Nasal cavity respiratory epithelium epithelial cell of viscerocranial mucosa (primary cell): Measurements from ENCODE around the gene NHERF2. TPM values are rescaled to one million over a fixed set of nuclear protein-coding genes. Genes with fewer than 3 reads are reported as not detected.

Experiments
- total RNA-seq: library from RNA; depleted of rRNA; stranded (reverse); fragments of >200 nt; gene quantifications from 2 replicates; pipeline ENCODE4 v1.2.3, GENCODE V29; 2014

NHERF2 gene
- 10.3 and 19.8 TPM in 2 replicates for total RNA-seq

DNA sequence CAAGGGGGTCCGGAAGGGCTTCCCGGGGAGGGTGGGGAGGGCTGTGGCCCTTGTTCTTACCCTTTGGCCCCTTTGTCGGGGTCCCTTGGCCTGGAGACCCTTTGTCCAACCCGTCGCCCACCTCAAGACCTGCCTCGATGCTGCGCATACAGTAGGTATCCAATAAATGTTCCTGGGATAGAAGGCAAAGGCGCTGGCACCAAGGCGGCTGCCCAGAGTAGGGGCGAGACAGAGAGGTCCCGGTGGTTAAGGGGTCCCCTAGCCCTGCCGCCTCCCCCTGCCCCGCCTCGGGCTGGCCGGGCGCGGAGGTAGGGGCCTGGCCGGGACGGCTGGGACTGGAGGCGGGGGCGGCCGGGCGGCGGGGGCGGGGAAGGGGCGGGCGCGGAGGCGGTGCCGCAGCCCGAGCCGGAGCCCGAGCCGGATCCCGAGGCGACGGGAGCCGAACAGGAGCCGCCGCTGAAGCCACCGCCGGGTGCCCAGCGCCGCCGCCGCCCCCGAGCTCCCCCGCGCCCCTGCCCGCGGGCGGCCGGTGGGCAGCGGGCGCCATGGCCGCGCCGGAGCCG is at the start of gene NHERF2:
TSS of gene NHERF2 (plus strand) at position 442 of the 563 bp plus-strand sequence. CDS start at position 546, 104 bp downstream.

GRCh38 chr16:1981398-1981836 is 45.3 kb upstream of the NHERF2 start, which contains the start of gene NOXO1:
Gene NOXO1 (minus strand): TSS chr16:1981469. CDS start chr16:1981179, 290 bp downstream.

GRCh38 chr16:1983544-1984346 is 43.0 kb upstream of the NHERF2 start, which contains the start of gene GFER:
Gene GFER (plus strand): TSS chr16:1984193. CDS start chr16:1984219, 26 bp downstream.

DNA sequence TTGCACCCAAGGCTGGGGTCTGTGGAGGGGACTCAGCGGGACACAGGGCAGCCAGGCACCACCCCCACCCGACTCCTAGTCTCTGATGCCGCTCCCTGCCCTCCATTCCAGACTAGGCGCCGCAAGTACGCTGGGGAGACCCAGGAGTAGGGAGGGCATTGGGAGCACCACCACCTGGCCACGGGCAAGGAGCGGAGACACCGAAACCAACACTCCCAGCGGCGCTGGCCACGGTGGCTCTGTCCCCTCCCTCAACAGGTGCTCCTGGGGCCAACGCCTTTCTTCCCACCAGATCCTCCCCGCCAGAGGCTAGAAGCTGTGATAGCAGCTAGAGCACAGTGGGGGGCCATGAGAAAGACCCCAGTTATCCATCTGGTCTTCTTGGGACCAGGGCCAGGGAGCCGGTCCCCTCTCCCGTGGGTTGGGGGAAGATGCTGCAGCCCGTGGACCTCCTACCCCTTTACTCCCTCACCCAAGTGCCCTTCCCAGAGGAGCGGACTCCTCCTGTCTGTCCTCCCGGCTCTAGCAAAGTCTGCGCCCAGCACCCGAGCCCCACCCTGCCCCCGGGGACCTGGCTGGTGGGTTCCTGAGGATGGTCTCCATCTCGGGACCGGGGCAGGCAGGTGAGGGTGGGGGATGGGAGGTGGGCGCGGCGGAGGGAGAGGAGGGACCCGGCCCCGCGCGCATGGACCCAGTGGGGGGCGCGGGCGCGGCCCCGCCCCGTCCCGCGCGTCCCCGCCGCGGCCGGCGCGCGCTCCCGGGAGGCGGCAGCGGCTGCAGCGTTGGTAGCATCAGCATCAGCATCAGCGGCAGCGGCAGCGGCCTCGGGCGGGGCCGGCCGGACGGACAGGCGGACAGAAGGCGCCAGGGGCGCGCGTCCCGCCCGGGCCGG is 37.2 kb upstream of the NHERF2 start, which contains the start of gene SYNGR3:
TSS of gene SYNGR3 (plus strand) at position 762 of the 892 bp plus-strand sequence. CDS start 133 bp downstream, outside the sequence.

GRCh38 chr16:2009791-2010510 is 16.8 kb upstream of the NHERF2 start, which contains the start of gene ZNF598:
Gene ZNF598 (minus strand): TSS chr16:2009821.

DNA sequence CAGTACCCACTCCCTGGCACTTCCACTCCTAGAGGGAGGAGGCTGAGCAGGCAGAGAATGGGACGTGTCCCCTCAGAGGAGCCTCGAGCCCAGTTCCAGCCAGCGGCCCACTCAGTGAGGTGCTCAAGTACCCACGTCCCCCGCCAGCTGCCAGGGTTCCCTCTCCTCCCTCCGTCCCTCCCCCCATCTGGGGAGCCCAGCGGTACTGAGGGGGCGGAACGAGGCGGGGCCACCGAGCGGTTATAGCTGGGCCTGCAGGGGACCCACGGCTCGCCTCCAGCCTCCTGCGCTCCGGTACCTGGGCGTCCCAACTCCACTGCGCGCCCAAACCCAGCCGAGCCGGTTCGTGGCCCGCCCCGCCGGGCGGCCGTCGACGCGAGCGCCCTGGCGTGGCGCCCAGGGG is 7.2 kb upstream of the NHERF2 start, which contains the start of gene NPW:
TSS of gene NPW (plus strand) at position 268 of the 403 bp plus-strand sequence.

GRCh38 chr16:2047330-2048115 is 20.8 kb downstream of the NHERF2 start, which contains the start of the genes NTHL1 and TSC2:
Gene NTHL1 (minus strand): TSS chr16:2047834. CDS start chr16:2047823, 11 bp downstream.
Gene TSC2 (plus strand): TSS chr16:2047985. CDS start chr16:2048616, 631 bp downstream.

Other genes starting within 250 kb of the NHERF2 start
- gene SPSB3, start 244.3 kb upstream of the NHERF2 start, total RNA-seq: 35.5 TPM in 2 replicates
- gene NUBP2, start 243.9 kb upstream of the NHERF2 start, total RNA-seq: 48.6 and 66.3 TPM in 2 replicates
- gene IGFALS, start 233.2 kb upstream of the NHERF2 start, total RNA-seq: under 0.01 TPM in 1 of 2 replicates, not detected in the other
- 56.7 and 77.9 TPM in 2 replicates for gene HAGH, start 200.1 kb upstream of the NHERF2 start, total RNA-seq
- gene FAHD1, start 199.7 kb upstream of the NHERF2 start, total RNA-seq: 83.4 and 95.7 TPM in 2 replicates
- gene MEIOB, start 154.7 kb upstream of the NHERF2 start, total RNA-seq: 0.07 TPM in 1 of 2 replicates, not detected in the other
- 0.34 and 0.50 TPM in 2 replicates for gene HS3ST6, start 108.5 kb upstream of the NHERF2 start, total RNA-seq
- 6.8 and 7.3 TPM in 2 replicates for gene MSRB1, start 83.7 kb upstream of the NHERF2 start, total RNA-seq
- gene RPL3L, start 72.2 kb upstream of the NHERF2 start, total RNA-seq: under 0.01 TPM in 1 of 2 replicates, not detected in the other
- 158 and 171 TPM in 2 replicates for gene NDUFB10, start 67.4 kb upstream of the NHERF2 start, total RNA-seq
- gene RPS2, start 62.1 kb upstream of the NHERF2 start, total RNA-seq: 2,006 and 6,295 TPM in 2 replicates
- gene RNF151, start 60.0 kb upstream of the NHERF2 start, total RNA-seq: not detected in 2 replicates
- gene TBL3, start 54.8 kb upstream of the NHERF2 start, total RNA-seq: 50.2 and 57.3 TPM in 2 replicates
- 0.28 and 1.7 TPM in 2 replicates for gene NOXO1, start 45.4 kb upstream of the NHERF2 start, total RNA-seq
- 9.0 and 14.0 TPM in 2 replicates for gene GFER, start 42.7 kb upstream of the NHERF2 start, total RNA-seq
- gene SYNGR3, start 36.9 kb upstream of the NHERF2 start, total RNA-seq: 1.1 and 4.4 TPM in 2 replicates
- gene ZNF598, start 17.1 kb upstream of the NHERF2 start, total RNA-seq: 47.8 and 68.7 TPM in 2 replicates
- under 0.01 TPM in 1 of 2 replicates, not detected in the other for gene NPW, start 7.1 kb upstream of the NHERF2 start, total RNA-seq
- gene NTHL1, start 20.9 kb downstream of the NHERF2 start, total RNA-seq: 17.4 and 21.2 TPM in 2 replicates
- gene TSC2, start 21.1 kb downstream of the NHERF2 start, total RNA-seq: 19.8 and 53.7 TPM in 2 replicates
- 89.5 and 226 TPM in 2 replicates for gene PKD1, start 109.0 kb downstream of the NHERF2 start, total RNA-seq
- gene RAB26, start 121.7 kb downstream of the NHERF2 start, total RNA-seq: 0.28 and 0.34 TPM in 2 replicates
- 57.1 and 81.6 TPM in 2 replicates for gene TRAF7, start 128.9 kb downstream of the NHERF2 start, total RNA-seq
- 0.34 and 1.6 TPM in 2 replicates for gene CASKIN1, start 169.7 kb downstream of the NHERF2 start, total RNA-seq
- 23.9 and 25.3 TPM in 2 replicates for gene MLST8, start 178.6 kb downstream of the NHERF2 start, total RNA-seq
- gene BRICD5, start 184.0 kb downstream of the NHERF2 start, total RNA-seq: 1.0 and 2.1 TPM in 2 replicates
- gene PGP, start 187.9 kb downstream of the NHERF2 start, total RNA-seq: 7.2 and 8.0 TPM in 2 replicates
- gene E4F1, start 196.7 kb downstream of the NHERF2 start, total RNA-seq: 24.9 and 28.6 TPM in 2 replicates
- 0.34 and 1.00 TPM in 2 replicates for gene DNASE1L2, start 209.5 kb downstream of the NHERF2 start, total RNA-seq
- gene ECI1, start 224.7 kb downstream of the NHERF2 start, total RNA-seq: 36.4 and 170 TPM in 2 replicates
- gene RNPS1, start 241.2 kb downstream of the NHERF2 start, total RNA-seq: 80.3 and 114 TPM in 2 replicates